ENCODE results near the gene FNTB.
"Not testable (repeated sequence)": the region's sequence is repeated elsewhere in the genome, so short reads cannot be mapped to it uniquely, and the experiment has no call there.

The FNTB gene

DNA sequence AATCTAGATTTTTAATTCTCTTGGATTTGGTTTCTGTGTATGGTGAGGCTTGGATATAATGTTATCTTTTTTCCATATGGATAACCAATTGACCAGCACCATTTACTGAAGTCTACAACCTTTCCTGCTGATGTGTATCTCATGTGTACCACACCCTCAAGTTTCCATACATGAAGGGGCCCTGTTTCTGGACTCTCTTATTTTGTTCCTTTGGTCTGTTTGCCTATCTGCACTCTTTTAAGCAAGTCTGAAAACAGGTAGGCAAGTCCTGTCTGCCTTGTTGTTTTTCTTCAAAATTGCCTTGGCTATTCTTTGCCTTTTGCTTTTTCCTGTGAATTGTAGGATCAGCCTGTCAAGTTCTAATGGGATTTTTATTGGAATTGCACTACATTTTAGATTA lies 71.0 kb downstream of the FNTB start:
- DNase-seq, result no peak

DNA sequence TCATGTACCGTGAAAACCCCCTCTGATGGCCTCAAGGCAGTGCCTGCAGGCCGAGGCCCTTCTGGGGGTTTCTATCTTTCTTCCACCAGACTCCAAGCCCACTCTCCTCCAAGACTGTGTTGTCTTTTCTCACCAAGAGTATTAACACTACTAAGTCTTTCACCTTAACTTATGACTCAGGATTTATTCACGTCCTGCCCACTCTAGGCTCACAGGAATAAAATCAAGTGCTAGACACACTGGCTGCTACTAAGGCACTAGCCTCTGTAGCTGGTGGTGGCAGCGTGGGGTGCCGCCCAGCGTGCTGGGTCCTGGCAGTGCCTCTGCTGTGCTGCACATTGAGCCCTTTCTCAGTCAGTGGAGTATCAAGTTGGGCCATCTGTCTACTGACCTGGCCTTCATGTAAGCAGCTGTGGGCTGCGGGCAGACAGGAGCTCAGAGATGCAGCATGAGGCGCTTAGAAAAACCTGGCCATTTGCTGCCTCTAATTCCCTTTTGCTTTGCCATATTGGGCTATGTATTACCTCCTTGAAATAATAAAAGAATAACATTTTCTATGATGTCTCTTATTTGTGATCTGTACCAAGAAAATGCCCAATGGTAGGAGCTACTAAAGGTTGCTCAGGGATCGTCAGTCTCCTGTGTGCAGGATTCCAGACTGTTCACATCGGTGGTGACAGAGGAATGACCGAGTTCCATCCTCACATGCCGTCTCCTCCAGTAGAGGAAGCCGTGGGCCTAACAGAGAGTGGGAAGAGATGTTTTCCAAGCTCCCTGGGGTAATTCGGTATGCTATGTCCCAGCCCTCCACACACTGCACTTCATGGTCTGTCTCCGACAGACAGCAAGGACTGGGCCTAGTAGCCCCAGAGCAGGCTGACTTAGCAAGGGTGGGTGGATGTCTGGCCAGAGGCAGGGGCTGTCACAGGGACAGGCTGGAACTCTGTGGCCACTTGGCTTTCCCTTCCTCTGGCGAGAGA lies 75.7 kb downstream of the FNTB start:
- no peak for DNase-seq

DNA sequence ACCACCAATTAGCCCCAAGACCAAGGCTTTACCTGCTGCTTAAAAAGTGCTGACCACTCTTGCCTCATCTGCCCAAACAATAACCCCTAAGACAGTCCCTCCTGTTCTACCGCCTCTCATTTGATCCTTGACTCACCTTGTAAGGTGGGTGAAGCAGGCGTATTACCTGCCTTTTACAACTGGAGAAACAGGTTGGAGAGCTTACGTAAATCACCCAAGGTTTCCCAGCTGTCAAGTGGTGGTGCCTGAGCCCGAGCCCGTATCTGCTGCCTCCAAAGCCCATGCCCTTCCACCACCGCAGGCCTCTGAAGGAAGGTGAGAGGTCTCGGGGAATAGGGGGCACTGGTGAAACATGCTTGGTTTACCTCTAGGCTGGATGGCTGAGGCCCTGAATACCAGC lies 79.0 kb downstream of the FNTB start:
- no peak for DNase-seq

DNA sequence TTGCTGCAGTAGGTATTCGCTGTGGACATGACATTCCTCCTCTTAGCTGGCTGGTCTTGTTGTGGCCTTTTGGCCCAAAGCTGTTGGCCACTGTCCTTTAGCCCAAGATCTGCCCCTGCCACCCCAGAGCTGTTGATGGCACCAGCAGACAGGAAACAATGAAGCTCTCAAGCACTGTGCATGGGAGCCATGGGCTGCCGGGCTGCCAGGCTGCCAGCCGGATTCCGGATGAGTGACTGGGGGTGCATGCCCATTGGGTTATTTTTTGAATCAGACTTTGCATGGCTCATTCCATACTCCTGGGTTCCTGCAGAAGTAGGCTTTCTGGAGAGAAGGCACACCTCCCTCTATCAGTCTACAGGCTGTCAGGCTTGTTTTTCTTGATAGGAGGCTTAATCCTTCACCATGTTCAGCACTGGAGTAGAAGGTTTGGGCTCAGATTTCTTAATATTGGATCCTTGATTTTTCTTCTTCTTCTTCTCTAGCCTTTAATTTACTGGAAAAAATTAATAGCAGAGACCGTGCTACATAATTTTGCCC lies 83.2 kb downstream of the FNTB start:
- no peak for DNase-seq

DNA sequence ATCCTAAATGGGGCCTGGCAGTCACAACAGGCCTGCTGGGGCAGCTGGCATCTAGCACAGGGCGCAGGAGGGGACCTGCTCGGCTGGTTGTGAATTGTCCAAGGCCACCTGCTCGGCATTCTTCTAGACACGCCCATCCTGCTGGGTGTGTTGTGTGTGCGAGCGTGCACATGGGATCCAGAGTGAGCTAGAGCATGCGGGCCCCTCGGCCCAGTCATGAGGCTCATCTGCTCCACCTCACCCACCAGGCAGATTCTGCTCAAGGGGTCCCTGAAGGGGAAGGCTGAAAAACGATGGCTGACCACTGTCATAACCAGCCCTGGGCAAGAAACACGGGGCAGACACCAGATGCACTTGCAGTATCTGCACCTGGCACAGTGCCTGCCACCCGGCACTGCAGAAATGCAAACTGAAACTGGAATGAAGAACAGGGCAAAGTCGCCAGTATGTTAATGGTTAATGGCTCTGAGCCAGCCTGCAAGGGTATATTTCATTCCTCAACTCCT lies 83.8 kb downstream of the FNTB start:
- no peak for DNase-seq

DNA sequence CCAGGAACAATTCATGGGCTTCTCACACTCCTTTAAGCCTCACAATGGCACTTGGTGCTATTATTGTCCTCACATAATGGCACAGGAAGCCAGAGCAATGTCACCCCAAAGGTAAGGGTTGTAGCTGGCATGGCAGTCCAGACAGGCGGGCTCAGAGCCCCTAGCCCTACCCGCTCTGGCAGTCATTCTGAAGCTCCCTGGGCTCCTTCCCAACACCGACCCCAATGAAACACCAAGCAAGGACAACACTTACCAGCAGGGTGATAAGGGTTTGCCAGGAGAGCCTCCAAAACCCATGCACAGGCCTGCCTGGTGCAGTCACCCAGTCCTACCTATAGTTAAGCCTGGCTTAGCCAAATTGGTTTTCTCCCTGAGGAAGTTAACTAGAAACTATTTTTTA lies 84.8 kb downstream of the FNTB start:
- no peak for DNase-seq

DNA sequence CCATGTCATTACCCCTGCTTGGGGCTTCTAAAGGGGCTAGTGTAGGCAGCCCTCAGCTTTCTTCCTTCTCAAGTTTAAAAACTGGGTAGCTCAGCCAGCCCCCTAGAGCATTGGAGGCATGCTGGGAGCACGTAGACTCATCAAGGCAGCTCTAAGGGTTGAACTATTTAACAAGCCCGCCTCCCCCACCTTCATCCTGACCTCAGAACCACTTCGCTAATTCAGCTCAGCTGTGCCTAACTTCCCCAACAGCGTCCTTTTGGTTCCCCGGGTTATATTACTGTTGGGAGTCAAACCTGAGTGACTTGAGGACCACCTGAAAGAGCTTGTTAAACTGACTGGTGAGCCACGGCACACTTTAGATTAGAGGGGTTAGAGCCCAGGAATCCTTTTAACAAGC lies 85.6 kb downstream of the FNTB start:
- no peak for DNase-seq

DNA sequence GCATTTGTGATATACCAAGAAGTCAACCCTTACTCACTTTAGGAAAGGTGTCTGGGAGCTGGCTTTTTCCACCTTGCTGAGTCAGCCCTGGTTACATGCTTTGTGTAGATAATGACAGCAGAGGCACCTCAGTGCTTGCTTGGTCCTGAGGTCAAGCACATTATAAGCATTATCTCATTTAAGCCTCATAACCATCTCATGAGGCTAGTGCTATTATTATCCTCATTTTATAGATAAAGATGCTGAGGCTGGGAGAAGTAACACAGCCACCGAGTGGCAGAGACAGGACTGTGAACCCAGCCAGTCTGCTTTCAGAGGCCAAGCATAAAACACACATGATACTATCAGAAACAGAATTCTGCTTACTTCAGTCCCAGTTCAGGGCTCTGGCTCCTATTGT lies 86.2 kb downstream of the FNTB start:
- no peak for DNase-seq

DNA sequence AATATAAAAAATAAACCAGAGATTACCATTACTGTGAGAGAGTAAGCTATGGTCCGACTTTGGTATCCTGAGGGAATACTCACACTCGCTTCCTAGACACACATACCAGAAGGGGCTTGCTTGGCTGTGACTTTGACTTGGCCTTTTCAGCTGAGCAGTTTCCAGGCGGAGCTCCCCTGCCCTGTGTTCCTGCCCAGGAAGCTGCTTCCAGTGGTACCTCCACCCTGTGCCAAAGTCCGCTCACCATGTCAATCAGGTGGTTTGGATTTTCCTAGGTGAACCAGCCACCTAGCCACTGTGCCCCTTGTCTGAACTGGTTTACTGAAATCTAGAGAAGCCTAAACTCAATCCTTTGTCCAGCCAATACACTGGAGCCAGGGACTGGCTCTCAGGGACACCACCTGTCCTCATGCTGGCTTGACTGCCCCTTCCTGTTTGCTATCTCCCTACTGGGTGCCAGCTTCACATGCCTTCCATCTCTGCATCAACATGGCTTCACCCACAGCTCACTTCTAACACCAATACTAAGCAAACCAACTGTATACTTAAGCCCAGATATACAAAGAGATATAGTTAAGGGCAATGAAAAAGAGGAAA lies 87.0 kb downstream of the FNTB start:
- DNase-seq, result no peak

DNA sequence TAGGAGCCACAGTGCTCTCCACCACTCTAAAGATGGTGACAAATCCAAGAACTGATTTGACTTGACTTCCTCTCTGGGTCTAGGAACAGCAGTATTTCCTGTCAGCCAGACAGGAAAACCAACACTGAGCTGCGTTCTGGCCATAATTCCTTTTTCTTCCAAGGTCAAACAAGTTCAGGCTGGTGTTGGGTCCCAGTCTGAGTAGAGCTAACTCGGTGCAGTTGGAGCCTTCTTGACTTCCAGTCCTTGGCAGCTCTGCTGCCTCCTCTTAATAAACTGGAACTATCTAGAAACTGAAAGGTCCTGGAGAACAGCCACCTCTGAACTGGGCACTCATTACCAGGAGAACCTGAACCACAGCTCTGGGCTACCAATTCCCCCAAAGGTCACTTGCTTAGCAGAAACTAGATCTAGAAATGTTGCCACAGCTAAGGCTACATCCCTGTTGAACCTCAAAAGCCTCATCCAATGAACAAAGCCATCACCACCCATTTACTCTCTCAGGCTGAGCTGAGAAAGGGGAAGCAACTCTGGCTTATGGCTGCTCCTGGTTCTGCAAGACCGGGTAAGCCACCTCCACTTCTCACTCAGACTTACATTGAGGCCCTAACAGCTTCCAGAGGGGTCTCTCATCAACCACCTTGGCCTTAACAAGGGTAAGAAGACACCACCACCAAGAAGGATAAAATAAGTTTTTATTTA lies 87.9 kb downstream of the FNTB start:
- DNase-seq, result no peak

DNA sequence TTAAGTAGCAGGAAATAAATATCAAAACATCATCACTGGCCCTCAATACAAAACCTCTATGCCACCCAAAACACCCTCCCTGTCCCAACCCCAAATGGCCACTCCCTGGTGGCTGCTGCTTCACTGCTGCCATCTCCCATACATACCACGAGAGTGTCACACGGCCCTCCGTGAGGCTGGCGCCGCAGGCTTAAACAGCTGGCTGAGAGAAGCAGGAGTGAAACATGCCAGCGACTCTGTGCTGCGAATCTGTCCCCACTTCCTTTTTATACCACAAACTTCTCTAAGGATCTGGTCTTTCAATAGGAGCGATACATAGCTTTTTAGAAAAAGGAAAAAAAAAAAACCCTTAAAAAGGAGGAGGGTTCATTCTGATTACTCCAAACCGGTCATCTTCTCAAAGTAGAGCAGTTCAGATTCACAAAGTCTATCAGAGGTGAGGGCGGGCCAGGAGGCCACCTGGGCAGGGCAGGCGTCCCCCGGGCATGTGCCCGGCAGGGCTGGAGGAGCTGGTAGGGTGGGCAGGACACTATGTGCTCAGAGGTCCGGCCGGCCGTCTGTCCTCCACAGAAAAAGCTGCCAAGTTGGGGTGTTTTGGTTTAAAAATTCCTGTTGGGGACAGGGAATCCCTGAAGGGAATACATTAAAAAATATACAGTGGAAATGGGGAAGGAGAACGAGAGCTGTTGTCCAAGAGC lies 89.1 kb downstream of the FNTB start:
- no peak for DNase-seq

DNA sequence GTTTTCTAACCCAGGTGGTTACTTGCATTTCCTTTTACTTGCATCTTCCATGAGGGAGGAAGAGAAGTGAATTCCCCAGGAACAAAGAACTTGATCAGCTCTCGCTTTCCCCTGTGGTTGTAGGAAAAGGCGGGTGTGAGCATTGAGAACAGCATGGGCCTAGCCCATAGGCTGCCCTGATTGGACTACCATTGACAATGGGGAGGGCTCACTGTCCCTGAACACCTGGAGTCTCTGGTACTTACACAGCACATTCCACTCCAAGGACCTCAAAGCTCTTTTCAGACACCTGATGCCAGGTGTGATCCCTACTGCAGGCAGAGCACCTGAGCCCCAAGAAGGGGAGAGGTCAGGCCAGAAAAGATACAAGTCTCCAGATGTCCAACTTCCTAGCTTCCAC lies 90.6 kb downstream of the FNTB start:
- DNase-seq, result no peak

DNA sequence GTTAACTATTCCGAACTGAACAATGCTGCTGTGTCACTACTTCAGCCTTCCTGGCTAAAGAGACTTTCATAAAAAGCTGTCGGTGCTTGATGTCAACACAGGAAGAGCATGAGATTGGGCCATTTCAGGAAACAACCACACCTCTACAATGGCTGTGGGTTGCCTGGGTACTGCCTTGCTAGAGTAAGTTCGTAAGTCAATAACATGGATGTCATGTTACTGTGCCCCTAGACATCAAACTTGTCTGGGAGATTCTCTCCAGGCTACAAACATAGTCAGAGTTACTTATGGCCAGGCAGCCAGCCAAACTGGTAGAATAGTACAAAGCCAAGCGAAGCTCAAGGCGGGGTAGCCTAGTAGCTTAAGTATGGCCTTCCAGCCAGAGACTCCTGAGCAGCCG lies 92.5 kb downstream of the FNTB start:
- no peak for DNase-seq

DNA sequence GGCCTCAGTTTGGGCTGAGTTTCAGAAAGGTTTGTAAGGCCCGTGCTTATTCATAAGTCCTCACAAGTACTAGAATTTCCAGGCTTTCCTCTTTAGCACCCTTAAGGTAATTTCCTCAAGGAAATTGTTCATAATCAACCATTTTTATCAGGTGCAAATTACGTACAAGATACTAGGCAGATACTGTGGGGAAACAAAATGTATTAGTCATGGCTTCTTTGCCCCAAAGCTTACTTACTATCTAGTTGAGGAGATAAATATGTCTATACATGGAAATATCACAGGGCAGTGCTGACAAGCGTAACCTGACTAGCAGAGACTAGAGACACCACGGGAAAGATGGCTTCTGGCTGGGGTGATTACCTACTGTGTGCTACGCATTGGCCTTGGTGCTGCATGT lies 93.1 kb downstream of the FNTB start:
- no peak for DNase-seq

DNA sequence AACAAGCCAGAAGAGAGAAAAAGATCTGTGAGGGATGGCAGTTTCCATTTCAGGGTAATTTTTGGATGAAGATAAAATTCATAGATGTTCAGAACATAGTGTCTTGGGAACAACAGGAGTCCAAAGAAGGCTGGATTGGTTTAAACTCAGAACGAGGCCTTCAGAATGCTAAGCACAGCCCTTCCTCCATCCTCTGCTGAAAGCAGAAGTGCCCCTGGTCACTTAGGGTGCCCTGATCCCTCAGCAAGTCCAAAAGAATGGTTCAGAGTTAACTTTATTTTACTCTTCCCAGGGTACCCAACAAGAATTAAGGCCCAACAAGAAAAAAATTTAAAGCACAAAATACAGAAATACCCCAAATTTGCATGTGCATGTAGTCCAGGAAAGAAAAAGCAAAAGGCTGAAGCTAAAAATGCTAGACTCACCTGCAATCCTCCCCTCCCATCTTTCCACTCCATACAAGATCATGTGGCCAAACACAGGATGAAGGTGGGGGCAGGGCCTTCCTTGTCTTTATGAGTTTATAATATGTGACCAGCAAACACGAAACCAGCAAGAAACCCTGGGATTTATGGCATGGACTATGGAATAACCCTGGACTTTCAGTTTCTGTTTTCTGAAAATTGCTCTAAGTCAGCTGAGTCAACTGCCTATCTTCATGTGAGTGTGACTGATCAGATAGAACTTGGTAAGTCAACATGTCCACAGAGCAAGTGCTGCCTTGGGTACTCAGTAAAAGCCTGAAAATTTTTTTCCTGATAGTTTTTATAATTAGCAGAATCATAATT lies 94.5 kb downstream of the FNTB start:
- no peak for DNase-seq

DNA sequence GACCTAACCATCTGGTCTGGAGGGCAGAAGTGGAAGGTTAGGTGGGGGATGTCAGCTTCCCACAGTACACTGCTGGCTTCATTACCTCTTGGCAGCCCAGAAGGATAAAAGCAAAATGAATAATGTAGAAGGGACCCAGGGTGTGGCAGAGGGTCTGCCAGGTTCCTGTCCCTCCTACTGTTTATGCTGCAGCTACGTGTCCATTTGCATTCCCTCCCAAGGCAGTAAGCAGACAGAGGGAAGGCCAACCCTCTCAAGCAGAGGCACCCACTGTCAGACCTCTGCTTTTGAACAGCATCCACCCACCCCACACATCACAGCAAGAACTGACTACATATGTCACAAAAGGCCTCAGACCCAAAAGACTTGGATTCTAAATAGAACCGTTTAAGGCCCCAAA lies 96.2 kb downstream of the FNTB start:
- no peak for DNase-seq

DNA sequence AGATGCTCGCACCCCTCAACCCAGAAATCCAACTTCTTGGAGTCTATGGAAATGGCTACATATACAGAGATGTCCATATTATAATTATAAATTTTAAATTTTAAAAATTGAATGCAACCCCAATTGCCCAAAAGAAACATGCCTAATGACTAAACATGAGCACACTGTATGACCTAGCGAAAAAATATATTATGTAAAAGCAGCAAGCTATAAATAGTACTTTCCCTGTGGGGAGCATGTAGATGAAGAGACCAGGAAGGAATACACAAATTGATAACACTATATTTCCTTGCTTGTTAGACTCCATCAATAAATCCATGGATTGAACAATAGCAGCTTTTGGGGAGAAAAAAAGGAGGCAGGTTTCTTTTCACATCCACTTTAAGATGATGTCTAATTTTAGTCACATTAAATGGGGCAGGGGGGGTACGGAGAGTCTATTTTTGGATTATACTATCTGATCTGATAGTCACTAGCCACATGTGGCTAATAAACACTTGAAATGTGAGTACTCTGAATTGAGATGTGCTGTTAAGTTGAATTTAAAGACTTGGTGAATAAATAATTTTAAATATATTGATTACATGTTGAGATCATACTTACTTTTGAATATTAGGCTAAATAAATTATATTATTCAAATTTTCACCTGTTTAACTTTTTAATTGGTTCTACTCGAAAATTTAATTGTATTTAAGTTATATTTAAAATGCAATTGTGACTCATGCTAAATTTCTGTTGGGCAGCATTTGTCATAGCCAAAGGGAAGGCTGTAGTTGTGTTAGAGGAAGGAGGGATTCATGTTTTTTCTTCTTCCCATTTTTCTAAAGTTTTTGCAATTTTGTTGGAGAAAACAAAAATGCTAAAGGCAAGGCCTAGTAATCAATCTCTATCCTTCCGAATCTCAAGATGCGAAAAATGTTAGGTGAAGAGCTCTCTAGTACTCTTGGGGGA lies 98.1 kb downstream of the FNTB start:
- DNase-seq, result no peak

DNA sequence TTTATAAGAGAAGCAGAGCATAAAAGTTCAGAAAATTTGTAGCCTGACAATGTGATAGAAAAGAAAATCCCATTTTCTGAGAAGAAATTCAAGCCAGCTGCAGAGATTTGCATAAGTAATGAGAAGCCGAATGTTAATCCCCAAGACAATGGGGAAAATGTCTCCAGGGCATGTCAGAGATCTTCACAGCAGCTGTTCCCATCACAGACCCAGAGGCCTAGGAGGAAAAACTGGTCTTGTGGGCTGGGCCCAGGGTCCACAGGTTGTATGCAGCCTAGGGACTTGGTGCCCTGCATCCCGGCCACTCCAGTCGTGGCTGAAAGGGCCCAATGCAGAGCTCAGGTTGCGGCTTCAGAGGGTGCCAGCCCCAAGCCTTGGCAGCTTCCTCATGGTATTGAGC lies 100.0 kb downstream of the FNTB start:
- not testable (repeated sequence) for DNase-seq

DNA sequence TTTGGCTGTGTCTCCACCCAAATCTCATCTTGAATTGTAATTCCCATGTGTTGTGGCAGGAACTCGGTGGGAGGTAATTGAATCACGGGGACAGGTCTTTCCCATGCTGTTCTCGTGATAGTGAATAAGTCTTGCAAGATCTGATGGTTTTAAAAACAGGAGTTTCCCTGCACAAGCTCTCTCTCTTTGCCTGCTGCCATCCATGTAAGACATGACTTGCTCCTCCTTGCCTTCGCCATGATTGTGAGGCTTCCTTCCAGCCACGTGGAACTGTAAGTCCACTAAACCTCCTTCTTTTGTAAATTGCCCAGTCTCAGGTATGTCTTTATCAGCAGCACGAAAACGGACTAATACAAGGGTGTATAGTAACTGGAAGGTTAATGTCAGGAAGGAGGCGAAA lies 101.1 kb downstream of the FNTB start:
- not testable (repeated sequence) for DNase-seq

DNA sequence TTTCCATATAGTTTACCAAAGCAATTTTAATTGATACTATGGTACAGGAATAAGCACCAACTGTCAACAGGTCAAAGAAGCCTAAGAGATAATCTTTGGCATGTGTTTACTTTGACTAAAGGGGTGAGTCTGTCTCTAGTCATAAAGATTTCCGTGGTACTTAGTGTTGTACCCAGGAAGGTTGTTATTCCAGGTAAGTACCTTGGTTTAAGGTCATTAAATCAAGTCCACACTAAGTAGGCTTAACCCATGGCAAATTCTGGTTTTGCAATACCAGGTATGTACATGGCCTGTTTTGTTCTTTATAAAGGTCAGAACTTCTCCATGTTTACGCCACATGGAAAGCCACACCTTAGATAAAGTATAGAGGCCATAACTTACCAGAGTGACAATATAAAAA lies 105.7 kb downstream of the FNTB start:
- DNase-seq, result no peak

All from activated CD4-positive, alpha-beta T cell treated with anti-CD3 and anti-CD28 coated beads, Interleukin-2, amount 50 U/mL, for 4 hours (primary cell).